Measurements from ENCODE around the gene SLC11A1. TPM values are rescaled to one million over a fixed set of nuclear protein-coding genes. Genes with fewer than 3 reads are reported as not detected.

SLC11A1 gene
- total RNA-seq, 1 donor from 2014 or later, result not detected

DNA sequence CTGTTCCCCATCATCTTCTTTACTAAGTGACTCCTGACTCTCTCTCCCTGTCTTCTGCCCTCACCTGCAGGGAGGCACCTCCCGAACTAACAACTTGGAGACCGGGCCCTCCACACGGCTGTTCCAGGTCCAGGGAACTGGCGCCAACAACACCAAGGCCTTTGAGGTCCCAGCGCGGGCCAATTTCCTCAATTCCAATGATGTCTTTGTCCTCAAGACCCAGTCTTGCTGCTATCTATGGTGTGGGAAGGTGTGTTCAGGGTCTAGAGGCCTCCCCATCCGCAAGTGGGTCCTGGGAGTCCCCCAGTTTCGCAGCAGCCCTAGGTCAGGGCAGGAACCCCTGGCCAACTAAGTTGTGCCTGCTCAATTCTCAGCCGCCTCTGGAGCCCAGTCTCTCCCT is 52.4 kb downstream of the SLC11A1 start:
- DNase-seq (ENCODE audit: low read depth), result no peak
- TF ChIP-seq, protein P1, sequence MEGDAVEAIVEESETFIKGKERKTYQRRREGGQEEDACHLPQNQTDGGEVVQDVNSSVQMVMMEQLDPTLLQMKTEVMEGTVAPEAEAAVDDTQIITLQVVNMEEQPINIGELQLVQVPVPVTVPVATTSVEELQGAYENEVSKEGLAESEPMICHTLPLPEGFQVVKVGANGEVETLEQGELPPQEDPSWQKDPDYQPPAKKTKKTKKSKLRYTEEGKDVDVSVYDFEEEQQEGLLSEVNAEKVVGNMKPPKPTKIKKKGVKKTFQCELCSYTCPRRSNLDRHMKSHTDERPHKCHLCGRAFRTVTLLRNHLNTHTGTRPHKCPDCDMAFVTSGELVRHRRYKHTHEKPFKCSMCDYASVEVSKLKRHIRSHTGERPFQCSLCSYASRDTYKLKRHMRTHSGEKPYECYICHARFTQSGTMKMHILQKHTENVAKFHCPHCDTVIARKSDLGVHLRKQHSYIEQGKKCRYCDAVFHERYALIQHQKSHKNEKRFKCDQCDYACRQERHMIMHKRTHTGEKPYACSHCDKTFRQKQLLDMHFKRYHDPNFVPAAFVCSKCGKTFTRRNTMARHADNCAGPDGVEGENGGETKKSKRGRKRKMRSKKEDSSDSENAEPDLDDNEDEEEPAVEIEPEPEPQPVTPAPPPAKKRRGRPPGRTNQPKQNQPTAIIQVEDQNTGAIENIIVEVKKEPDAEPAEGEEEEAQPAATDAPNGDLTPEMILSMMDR (conservative IDR thresholded peaks at IDR 0.05; ENCODE audit: low read depth, low read length), result no peak
- no peak overlapping the region for H3K4me3 ChIP-seq (ENCODE audit: low read depth, low read length)

DNA sequence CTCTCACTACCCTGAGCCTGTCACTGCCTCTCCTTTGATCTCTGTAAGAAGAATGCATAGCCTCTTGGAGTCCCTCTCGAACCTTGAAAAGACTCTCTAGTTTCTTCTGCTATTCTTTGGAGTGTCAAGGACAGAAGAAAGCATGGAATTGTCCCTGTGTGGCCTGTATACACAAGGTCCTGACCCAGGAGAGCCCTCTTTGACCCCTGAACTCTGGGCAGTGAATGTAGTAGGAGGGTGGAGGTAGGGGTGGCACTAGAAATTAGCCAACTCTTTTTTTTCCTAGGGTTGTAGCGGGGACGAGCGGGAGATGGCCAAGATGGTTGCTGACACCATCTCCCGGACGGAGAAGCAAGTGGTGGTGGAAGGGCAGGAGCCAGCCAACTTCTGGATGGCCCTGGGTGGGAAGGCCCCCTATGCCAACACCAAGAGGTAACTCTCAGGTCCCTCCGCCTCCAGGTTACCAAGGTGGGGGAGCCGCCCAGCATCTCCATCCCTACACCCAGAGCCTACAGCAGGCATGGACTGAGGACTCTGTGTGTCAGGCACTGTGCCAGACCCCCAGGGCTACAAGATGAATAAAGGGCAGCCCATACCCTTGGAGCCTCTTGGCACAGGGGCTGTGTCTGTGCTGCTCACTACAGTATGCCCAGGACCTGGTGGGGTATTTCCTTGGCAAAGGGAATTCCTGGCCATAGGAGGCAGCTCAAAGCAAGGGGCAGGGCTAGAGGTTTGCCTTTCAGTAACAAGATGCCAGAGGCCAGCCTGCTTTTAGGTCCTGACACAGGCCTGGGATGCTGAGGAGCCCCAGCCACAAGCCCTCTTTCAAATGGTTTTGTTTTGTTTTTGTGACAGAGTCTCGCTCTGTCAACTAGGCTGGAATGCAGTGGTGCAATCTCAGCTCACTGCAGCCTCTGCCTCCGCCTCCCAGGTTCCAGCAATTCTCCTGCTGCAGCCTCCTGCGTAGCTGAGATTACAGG is 53.2 kb downstream of the SLC11A1 start:
- TF ChIP-seq, protein P1 (conservative IDR thresholded peaks at IDR 0.05; ENCODE audit: low read depth, low read length), result no peak
- H3K4me3 ChIP-seq (ENCODE audit: low read depth, low read length), result no peak overlapping the region
- DNase-seq (ENCODE audit: low read depth), result no peak

DNA sequence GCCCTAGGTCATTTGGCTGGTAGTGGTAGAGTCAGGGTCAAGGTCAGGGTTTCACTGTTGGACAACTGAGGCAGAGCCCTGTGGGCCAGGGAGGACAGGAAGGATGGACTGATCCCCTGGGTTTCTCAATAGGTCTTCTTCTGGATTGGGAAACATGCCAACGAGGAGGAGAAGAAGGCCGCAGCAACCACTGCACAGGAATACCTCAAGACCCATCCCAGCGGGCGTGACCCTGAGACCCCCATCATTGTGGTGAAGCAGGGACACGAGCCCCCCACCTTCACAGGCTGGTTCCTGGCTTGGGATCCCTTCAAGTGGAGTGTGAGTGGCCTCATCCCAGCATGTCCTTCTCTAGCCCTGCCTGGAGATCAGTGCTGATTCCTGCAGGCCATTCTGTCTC is 54.9 kb downstream of the SLC11A1 start:
- TF ChIP-seq, protein P1 (conservative IDR thresholded peaks at IDR 0.05; ENCODE audit: low read depth, low read length), result no peak
- no peak overlapping the region for H3K4me3 ChIP-seq (ENCODE audit: low read depth, low read length)
- DNase-seq (ENCODE audit: low read depth), result no peak

DNA sequence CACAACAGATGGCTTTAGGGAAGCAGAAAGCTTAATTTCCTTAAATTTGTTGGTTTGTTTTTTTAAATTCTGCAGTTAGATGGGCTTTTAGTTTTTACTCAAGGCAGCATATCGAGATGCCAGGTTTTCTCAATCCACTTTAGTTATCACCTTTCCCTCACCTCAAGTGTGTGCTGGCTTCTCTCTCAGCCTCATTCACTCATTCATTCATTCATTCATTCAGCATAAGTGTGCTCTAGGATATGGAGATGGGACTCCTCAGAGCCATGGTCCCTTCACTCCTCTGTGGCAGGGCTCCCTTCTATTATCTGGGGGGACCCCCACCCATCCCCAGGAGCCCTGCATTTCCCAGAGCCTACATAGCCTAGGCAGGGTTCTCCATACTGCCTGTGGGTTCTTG is 55.9 kb downstream of the SLC11A1 start:
- TF ChIP-seq, protein P1 (conservative IDR thresholded peaks at IDR 0.05; ENCODE audit: low read depth, low read length), result no peak
- no peak overlapping the region for H3K4me3 ChIP-seq (ENCODE audit: low read depth, low read length)
- DNase-seq (ENCODE audit: low read depth), result no peak

DNA sequence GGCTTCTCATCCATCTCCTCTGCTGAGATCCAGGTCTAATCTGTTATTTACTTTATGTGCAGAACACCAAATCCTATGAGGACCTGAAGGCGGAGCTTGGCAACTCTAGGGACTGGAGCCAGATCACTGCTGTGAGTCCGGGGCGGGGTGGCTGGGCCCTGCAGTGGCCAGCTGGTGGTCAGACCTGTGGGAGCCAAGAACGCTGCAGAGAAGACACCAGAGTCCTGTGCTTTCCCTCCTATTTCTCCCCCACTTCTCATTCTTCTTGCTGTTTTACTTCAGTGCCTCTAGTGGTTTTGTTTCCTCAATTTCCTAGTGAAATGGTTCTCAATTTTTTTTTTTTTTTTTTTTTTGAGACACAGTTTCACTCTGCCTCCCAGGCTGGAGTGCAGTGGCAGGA is 56.5 kb downstream of the SLC11A1 start:
- H3K4me3 ChIP-seq (ENCODE audit: low read depth, low read length), result no peak overlapping the region
- TF ChIP-seq, protein P1 (conservative IDR thresholded peaks at IDR 0.05; ENCODE audit: low read depth, low read length), result no peak
- no peak for DNase-seq (ENCODE audit: low read depth)

DNA sequence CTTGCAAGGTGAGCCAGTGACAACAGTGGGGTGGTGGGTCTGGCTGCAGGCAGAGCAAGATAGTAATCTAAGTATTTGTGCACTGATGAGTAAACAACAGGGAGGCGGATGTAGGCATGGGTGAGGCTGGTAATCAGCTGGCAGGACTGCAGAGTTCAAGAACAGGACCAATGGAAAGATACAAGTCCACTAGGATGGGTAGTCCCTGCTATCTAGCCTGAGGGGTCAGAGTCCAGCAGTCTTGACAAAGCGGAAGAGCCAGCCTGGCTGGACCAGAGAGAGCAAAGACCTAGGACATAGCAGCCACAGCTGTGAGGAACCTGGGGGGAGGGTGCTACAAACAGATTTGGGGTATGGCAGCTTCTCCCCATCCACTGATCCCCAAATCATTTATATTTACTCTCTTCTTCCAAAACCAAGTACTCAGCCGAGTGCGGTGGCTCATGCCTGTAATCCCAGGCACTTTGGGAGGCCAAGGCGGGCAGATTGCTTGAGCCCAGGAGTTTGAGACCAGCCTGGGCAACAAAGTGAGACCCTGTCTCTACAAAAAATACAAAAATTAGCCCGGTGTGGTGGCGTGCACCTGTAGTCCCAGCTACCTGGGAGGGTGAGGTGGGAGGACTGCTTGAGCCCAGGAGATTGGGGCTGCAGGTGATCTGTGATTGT is 62.8 kb downstream of the SLC11A1 start:
- H3K4me3 ChIP-seq (ENCODE audit: low read depth, low read length), result no peak overlapping the region
- no peak for DNase-seq (ENCODE audit: low read depth)
- TF ChIP-seq, protein P1 (conservative IDR thresholded peaks at IDR 0.05; ENCODE audit: low read depth, low read length), result no peak
